Astrocyte (in vitro differentiated cells and primary cell): ENCODE results near the gene KRTAP5-8.
"Not testable (repeated sequence)": the region's sequence is repeated elsewhere in the genome, so short reads cannot be mapped to it uniquely, and the experiment has no call there.

Experiments used
- CTCF ChIP-seq: IDR thresholded peaks from 2 replicates; pipeline ENCODE4 v1.5.1; 2011; ENCODE audit warnings: low read depth, mild to moderate bottlenecking, inconsistent platforms, low read length, moderate library complexity; ENCODE audit not compliant: insufficient read depth
- EZH2 ChIP-seq: IDR thresholded peaks from 2 replicates; pipeline ENCODE4 v1.6.1; 2012; ENCODE audit warnings: mild to moderate bottlenecking, low read length, inconsistent platforms; ENCODE audit not compliant: insufficient read depth

DNA sequence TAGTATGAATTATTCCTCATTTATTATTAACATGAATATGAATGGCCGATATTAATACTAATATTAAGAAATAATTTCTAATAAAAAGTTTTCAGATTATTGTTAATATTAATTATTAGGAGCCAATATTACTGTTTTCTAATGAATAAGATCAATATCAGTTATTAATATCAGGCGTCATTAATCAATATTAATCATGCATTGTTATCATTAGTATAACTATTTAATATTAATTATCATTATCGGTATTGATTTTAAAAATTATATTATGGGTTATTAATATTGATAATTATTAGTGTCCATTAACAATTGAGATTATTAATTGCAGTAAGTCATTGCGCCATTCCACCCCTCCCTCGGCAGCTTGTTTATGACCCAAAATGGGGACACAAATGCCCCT, 47.8 kb downstream of the KRTAP5-8 start:
- TF ChIP-seq CTCF, EZH2: not testable (repeated sequence)
